A673 (cell line): Measurements from ENCODE around the gene ARHGAP26.

ENCODE experiments used
- CTCF ChIP-seq: fragments of 300-800, 200-600 bp; sonication (generic); conservative IDR thresholded peaks from 2 replicates; pipeline ENCODE4 v1.5.1; 2017; ENCODE audit warnings: low read depth, mild to moderate bottlenecking, antibody characterized with exemption, low read length, moderate library complexity, mixed read lengths
- EZH2 ChIP-seq: fragments of 200-600 bp; sonication (generic); IDR thresholded peaks from 2 replicates; pipeline ENCODE4 v1.6.1; 2017; ENCODE audit warnings: borderline replicate concordance, low read depth, mild to moderate bottlenecking, mixed read lengths, antibody characterized with exemption, low read length; ENCODE audit not compliant: poor library complexity, severe bottlenecking

GRCh38 chr5:143251190-143251589 lies 481.0 kb downstream of the ARHGAP26 start:
- TF ChIP-seq CTCF, result no peak
- TF ChIP-seq EZH2, result no peak
